ENCODE results near the gene PSG6. TPM values are rescaled to one million over a fixed set of nuclear protein-coding genes. Genes with fewer than 3 reads are reported as not detected.
"Not testable (repeated sequence)": the region's sequence is repeated elsewhere in the genome, so short reads cannot be mapped to it uniquely, and the experiment has no call there.

Gene PSG6
- polyA plus RNA-seq, 1 donor (not counting 4 experiments of a cell fraction or from before 2014, with no cell fraction given), result 0.45 TPM

DNA sequence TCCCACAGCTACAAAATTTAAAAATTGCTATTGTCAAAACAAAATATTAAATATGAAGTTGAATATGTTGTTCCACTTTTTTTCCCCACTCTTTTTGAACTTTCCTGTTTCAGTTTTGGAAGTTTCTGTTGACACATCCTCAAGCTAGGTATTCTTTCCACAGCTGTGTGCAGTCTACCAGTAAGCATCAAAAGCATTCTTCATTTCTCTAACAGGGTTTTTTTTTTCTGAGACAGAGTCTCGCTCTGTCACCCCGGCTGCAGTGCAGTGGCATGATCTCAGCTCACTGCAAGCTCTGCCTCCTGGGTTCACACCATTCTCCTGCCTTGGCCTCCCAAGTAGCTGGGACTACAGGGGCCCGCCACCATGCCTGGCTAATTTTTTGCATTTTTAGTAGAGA, 43.6 kb downstream of the PSG6 start:
- FAIRE-seq; H3K27me3 ChIP-seq (ENCODE audit: control insufficient read depth, extremely low read depth, insufficient read depth, low read length); H3K9me3 ChIP-seq (ENCODE audit: control insufficient read depth, low read depth, low read length); H3K79me2 ChIP-seq (ENCODE audit: control insufficient read depth, insufficient read depth, low read length); H4K20me1 ChIP-seq (ENCODE audit: control insufficient read depth, extremely low read depth, insufficient read depth, low read length); H3K36me3 ChIP-seq (ENCODE audit: control insufficient read depth in 2 of 2, extremely low read depth in 1 of 2, insufficient read depth in 2 of 2, low read length in 2 of 2); H3K4me2 ChIP-seq (ENCODE audit: control insufficient read depth, extremely low read depth, insufficient read depth, low read depth, low read length); H2AFZ ChIP-seq (ENCODE audit: control insufficient read depth, low read length); DNase-seq (ENCODE audit: low read depth, low spot score); H3K9ac ChIP-seq (ENCODE audit: control insufficient read depth, extremely low read depth, insufficient read depth, low read length); H3K4me3 ChIP-seq (ENCODE audit: control insufficient read depth in 2 of 3, extremely low read depth in 1 of 3, insufficient read depth in 2 of 3, low read depth in 1 of 3, low read length in 3 of 3); H3K9me1 ChIP-seq (ENCODE audit: control insufficient read depth, extremely low read depth, insufficient read depth, low read length); dilution Hi-C loops (cut with MboI; ENCODE audit: extremely low pct_ligation_motif_present, low sequenced_read_pairs): not testable (repeated sequence)
- Histone ChIP-seq H3K4me1 (ENCODE audit: control insufficient read depth, extremely low read depth, insufficient read depth, low read length) (peaks cover 28% of the 10 kb centered on the region), H3K27ac (ENCODE audit: control insufficient read depth, insufficient read depth, low read length) (peak overlapping the region; percentile 89)

DNA sequence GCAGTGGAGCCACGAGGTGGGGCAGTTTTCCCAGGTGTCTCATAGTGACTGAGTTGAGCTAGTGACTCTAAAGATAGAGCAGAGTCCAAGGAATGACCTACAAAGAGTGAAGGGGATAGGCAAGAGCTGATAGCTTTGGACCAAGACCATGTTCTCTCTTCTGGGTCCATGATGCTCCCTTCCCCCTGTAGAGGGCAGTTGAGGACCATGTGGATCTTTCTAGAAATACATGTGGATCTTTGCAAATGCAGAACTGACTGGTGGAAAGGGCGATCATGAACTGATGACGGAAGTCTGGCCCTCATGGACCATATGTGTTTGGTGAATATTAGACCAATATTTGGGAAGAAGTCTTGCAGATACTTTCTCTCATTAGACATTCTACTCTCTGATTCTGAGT, 45.1 kb downstream of the PSG6 start:
- DNase-seq (ENCODE audit: low read depth, low spot score) (no peak), FAIRE-seq (peak; percentile 55)
- Histone ChIP-seq H3K4me3 (ENCODE audit: control insufficient read depth in 2 of 3, extremely low read depth in 1 of 3, insufficient read depth in 2 of 3, low read depth in 1 of 3, low read length in 3 of 3) (no peak overlapping the region), H4K20me1 (ENCODE audit: control insufficient read depth, extremely low read depth, insufficient read depth, low read length) (no peaks in the 10 kb centered on the region), H3K9ac (ENCODE audit: control insufficient read depth, extremely low read depth, insufficient read depth, low read length) (no peak overlapping the region), H3K4me1 (ENCODE audit: control insufficient read depth, extremely low read depth, insufficient read depth, low read length) (peaks cover 28% of the 10 kb centered on the region), H3K79me2 (ENCODE audit: control insufficient read depth, insufficient read depth, low read length) (no peaks in the 10 kb centered on the region), H3K4me2 (ENCODE audit: control insufficient read depth, extremely low read depth, insufficient read depth, low read depth, low read length) (no peak overlapping the region), H3K27ac (ENCODE audit: control insufficient read depth, insufficient read depth, low read length) (no peak overlapping the region), H2AFZ (ENCODE audit: control insufficient read depth, low read length) (no peak overlapping the region), H3K9me1 (ENCODE audit: control insufficient read depth, extremely low read depth, insufficient read depth, low read length) (peaks cover 2% of the 10 kb centered on the region), H3K9me3 (ENCODE audit: control insufficient read depth, low read depth, low read length) (no peaks in the 10 kb centered on the region), H3K36me3 (ENCODE audit: control insufficient read depth in 2 of 2, extremely low read depth in 1 of 2, insufficient read depth in 2 of 2, low read length in 2 of 2) (no peaks in the 10 kb centered on the region), H3K27me3 (ENCODE audit: control insufficient read depth, extremely low read depth, insufficient read depth, low read length) (no peaks in the 10 kb centered on the region)
- TF ChIP-seq CTCF (optimal IDR thresholded peaks at IDR 0.05 in 1 of 3, IDR thresholded peaks at IDR 0.05 in 1 of 3, conservative IDR thresholded peaks at IDR 0.05 in 1 of 3; ENCODE audit: extremely low read depth in 1 of 3, insufficient read depth in 2 of 3, low read length in 3 of 3) (peak in 2 of 3 experiments; percentile 16 to 17), EZH2 (IDR thresholded peaks at IDR 0.05; ENCODE audit: low read length) (no peak)
- dilution Hi-C loops (cut with MboI; ENCODE audit: extremely low pct_ligation_motif_present, low sequenced_read_pairs), result no loop called here

DNA sequence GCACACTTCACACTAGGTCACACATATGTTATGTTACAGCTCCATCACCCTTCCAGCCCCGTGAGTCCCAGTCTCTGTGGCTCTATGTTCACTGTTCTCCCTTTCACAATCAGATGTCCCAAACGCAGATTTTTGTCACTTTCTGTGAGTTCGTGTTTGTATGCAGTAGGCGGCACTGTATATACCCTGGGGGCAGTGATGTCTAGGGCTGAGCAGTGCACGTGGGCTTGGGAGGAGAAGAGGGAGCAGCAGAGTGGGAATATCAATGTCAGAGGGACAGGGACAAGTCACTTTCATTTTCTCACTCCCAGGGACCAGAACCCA, 60.2 kb downstream of the PSG6 start:
- DNase-seq (ENCODE audit: low read depth, low spot score) (no peak), FAIRE-seq (no peak)
- Histone ChIP-seq H3K79me2 (ENCODE audit: control insufficient read depth, insufficient read depth, low read length) (no peaks in the 10 kb centered on the region), H2AFZ (ENCODE audit: control insufficient read depth, low read length) (no peak overlapping the region), H3K27me3 (ENCODE audit: control insufficient read depth, extremely low read depth, insufficient read depth, low read length) (no peaks in the 10 kb centered on the region), H3K4me3 (ENCODE audit: control insufficient read depth in 2 of 3, extremely low read depth in 1 of 3, insufficient read depth in 2 of 3, low read depth in 1 of 3, low read length in 3 of 3) (no peak overlapping the region), H4K20me1 (ENCODE audit: control insufficient read depth, extremely low read depth, insufficient read depth, low read length) (no peaks in the 10 kb centered on the region), H3K27ac (ENCODE audit: control insufficient read depth, insufficient read depth, low read length) (no peak overlapping the region), H3K36me3 (ENCODE audit: control insufficient read depth in 2 of 2, extremely low read depth in 1 of 2, insufficient read depth in 2 of 2, low read length in 2 of 2) (no peaks in the 10 kb centered on the region), H3K4me1 (ENCODE audit: control insufficient read depth, extremely low read depth, insufficient read depth, low read length) (peaks cover 8% of the 10 kb centered on the region), H3K4me2 (ENCODE audit: control insufficient read depth, extremely low read depth, insufficient read depth, low read depth, low read length) (no peak overlapping the region), H3K9ac (ENCODE audit: control insufficient read depth, extremely low read depth, insufficient read depth, low read length) (no peak overlapping the region), H3K9me1 (ENCODE audit: control insufficient read depth, extremely low read depth, insufficient read depth, low read length) (no peaks in the 10 kb centered on the region), H3K9me3 (ENCODE audit: control insufficient read depth, low read depth, low read length) (no peaks in the 10 kb centered on the region)
- dilution Hi-C loops (cut with MboI; ENCODE audit: extremely low pct_ligation_motif_present, low sequenced_read_pairs), result no loop called here
- TF ChIP-seq EZH2 (IDR thresholded peaks at IDR 0.05; ENCODE audit: low read length) (no peak), CTCF (optimal IDR thresholded peaks at IDR 0.05 in 1 of 3, IDR thresholded peaks at IDR 0.05 in 1 of 3, conservative IDR thresholded peaks at IDR 0.05 in 1 of 3; ENCODE audit: extremely low read depth in 1 of 3, insufficient read depth in 2 of 3, low read length in 3 of 3) (no peak)
